WI38 (cell line): ENCODE data around the gene ESRRA.
A peak's percentile ranks its signal among the peaks of the same experiment; 100 is the strongest.

Experiments used
- H3K4me3 ChIP-seq: 2 replicates; pipeline ENCODE4 v1.5.1; 2011; ENCODE audit warnings: low read depth, mild to moderate bottlenecking, control low read depth, low read length
- CTCF ChIP-seq: IDR thresholded peaks from 2 replicates; pipeline ENCODE4 v1.5.1; 2012; ENCODE audit warnings: low read depth, mild to moderate bottlenecking, control low read depth, low read length

ESRRA gene

DNA sequence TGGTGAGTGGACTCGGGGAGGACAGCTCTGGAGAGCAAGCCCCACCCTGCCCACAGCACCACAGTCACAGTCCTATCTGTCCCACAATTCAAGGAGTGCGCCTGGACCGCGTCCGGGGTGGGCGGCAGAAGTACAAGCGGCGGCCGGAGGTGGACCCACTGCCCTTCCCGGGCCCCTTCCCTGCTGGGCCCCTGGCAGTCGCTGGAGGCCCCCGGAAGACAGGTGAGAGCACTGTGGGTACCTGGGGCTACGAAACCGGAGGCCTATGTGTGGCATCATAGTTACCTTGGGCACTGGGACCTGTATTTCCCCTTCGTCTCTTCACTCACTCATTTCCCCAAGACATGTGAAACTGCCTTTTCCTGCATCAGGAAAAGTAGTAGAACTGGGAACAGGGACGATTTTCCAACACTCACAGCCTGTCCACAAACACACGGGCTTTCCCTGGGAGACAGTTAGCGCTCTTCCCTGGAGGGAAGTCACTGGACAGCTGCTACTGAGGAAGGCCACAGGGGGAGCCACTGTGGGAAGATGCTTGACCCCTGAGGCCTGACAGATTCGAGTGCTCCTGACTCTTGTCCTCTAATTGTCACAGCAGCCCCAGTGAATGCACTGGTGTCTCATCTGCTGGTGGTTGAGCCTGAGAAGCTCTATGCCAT lies 9.0 kb downstream of the ESRRA start:
- no peak overlapping the region for H3K4me3 ChIP-seq
- TF ChIP-seq CTCF, result 0 out of 2 replicates have a peak, but pooled peaks have one; percentile 15

- no peak for TF ChIP-seq CTCF
- H3K4me3 ChIP-seq, result no peak overlapping the region
Observed at GRCh38 chr11:64314805-64315561, 9.7 kb downstream of the ESRRA start.

- H3K4me3 ChIP-seq, result peak overlapping the region; percentile 75; the same call in 1 of the 2 replicates
Observed at GRCh38 chr11:64315667-64316526, 10.6 kb downstream of the ESRRA start.

- peak overlapping the region; percentile 75 for H3K4me3 ChIP-seq
- TF ChIP-seq CTCF, result no peak
Observed at GRCh38 chr11:64316672-64317324, 11.5 kb downstream of the ESRRA start.

- TF ChIP-seq CTCF, result no peak
Observed at GRCh38 chr11:64317325-64317960, 12.1 kb downstream of the ESRRA start, which contains the start of gene TRMT112. TSS of gene TRMT112 (minus strand) at chr11:64317559. CDS start at chr11:64317526, 33 bp downstream.

DNA sequence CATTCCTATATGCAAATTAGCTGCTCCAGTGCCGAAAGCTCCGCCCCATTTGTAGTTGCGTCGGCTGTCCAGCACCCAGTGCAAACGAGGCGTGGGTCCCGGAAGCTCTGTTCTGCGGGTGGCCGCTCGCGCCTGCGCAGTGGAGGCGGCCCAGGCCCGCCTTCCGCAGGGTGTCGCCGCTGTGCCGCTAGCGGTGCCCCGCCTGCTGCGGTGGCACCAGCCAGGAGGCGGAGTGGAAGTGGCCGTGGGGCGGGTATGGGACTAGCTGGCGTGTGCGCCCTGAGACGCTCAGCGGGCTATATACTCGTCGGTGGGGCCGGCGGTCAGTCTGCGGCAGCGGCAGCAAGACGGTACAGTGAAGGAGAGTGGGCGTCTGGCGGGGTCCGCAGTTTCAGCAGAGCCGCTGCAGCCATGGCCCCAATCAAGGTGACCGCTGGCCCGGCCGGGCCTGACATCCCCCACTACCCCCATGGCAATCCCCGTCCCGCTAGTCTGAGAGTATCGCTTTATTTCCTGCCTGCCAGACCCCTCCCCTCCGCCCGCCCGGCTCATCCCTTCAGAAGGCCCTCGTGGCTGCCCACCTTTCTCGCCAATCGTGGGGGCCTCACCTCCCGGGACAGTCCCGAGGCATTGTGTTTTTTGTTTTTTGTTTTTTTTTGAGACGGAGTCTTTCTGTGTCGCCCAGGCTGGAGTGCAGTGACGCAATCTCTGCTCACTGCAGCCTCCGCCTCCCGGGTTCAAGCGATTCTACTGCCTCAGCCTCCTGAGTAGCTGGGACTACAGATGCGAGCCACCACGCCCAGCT lies 12.8 kb downstream of the ESRRA start, which contains the start of gene PRDX5:
Gene PRDX5 (plus strand): TSS at position 161 of the 805 bp plus-strand sequence. CDS start 95 bp downstream, at position 256.
- peak within 1 kb of the TSS; percentile 75 for H3K4me3 ChIP-seq
- 0 out of 2 replicates have a peak, but pooled peaks have one; percentile 2 for TF ChIP-seq CTCF

More at GRCh38 chr11:64317325-64317960, 12.1 kb downstream of the ESRRA start, which contains the start of gene TRMT112:
- peak within 1 kb of the TSS; percentile 75 for H3K4me3 ChIP-seq
